ENCODE measurements around the gene CEBPE. TPM values are rescaled to one million over a fixed set of nuclear protein-coding genes. Genes with fewer than 3 reads are reported as not detected.

Gene CEBPE
- total RNA-seq, 1 donor from 2014 or later, result under 0.01 TPM

DNA sequence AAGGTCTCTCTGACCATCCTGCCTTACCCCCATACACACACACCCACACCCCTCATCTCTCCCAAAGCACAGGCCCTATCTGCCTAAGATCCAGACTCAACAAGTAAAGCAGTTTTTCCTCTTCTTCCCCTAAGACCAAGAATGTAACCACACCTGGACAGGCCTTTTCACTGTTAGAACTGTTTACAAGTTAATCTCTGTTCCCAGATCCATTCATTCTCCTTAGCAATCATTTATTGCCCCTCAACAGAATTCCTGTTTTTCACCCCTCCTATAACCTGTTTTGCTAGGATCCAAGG lies 12.4 kb downstream of the CEBPE start:
- H3K4me3 ChIP-seq (ENCODE audit: low read length in 3 of 3), result no peak overlapping the region
- H3K27ac ChIP-seq (ENCODE audit: low read depth, low read length), result no peak overlapping the region
- H3K9ac ChIP-seq (ENCODE audit: low read depth in 1 of 3, low read length in 3 of 3), result no peak overlapping the region
- H3K9me3 ChIP-seq (ENCODE audit: control insufficient read depth in 3 of 3, low read length in 3 of 3), result no peaks in the 10 kb centered on the region
- no peaks in the 10 kb centered on the region for H3K4me1 ChIP-seq (ENCODE audit: control insufficient read depth in 3 of 3, insufficient read depth in 3 of 3, low read length in 3 of 3)
- peaks cover 0 to 6% (median 3%) of the 10 kb centered on the region in 3 donors for H3K27me3 ChIP-seq (ENCODE audit: control insufficient read depth in 3 of 3, insufficient read depth in 3 of 3, low read length in 3 of 3)
- no peaks in the 10 kb centered on the region for H3K36me3 ChIP-seq (ENCODE audit: control insufficient read depth in 3 of 3, insufficient read depth in 3 of 3, low read length in 3 of 3)

DNA sequence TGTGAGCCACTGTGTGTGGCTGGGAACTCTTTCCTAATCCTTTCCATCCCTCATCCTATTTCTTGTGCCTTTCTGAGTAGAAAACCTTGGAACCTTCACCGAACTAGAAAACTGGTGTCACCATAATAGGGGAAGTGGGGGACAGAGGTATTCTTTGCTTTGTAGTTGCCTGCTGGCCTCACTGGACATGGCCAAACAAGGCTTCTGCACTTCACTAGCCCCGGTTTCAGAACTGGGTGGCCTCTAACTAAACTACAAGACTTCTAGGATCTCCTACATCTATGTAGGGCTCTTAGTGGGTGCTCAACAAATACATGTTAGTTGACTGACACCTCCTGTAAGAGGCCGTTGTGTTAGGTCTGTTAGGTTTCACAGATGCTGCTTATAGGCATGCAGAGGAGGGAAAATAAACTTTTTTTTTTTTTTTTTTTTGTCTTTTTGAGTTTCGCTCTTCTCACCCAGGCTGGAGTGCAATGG lies 13.7 kb downstream of the CEBPE start:
- no peaks in the 10 kb centered on the region for H3K9me3 ChIP-seq (ENCODE audit: control insufficient read depth in 3 of 3, low read length in 3 of 3)
- no peaks in the 10 kb centered on the region for H3K36me3 ChIP-seq (ENCODE audit: control insufficient read depth in 3 of 3, insufficient read depth in 3 of 3, low read length in 3 of 3)
- H3K27ac ChIP-seq (ENCODE audit: low read depth, low read length), result no peak overlapping the region
- no peaks in the 10 kb centered on the region for H3K4me1 ChIP-seq (ENCODE audit: control insufficient read depth in 3 of 3, insufficient read depth in 3 of 3, low read length in 3 of 3)
- H3K9ac ChIP-seq (ENCODE audit: low read depth in 1 of 3, low read length in 3 of 3), result no peak overlapping the region
- H3K4me3 ChIP-seq (ENCODE audit: low read length in 3 of 3), result no peak overlapping the region
- H3K27me3 ChIP-seq (ENCODE audit: control insufficient read depth in 3 of 3, insufficient read depth in 3 of 3, low read length in 3 of 3), result no peaks in the 10 kb centered on the region

DNA sequence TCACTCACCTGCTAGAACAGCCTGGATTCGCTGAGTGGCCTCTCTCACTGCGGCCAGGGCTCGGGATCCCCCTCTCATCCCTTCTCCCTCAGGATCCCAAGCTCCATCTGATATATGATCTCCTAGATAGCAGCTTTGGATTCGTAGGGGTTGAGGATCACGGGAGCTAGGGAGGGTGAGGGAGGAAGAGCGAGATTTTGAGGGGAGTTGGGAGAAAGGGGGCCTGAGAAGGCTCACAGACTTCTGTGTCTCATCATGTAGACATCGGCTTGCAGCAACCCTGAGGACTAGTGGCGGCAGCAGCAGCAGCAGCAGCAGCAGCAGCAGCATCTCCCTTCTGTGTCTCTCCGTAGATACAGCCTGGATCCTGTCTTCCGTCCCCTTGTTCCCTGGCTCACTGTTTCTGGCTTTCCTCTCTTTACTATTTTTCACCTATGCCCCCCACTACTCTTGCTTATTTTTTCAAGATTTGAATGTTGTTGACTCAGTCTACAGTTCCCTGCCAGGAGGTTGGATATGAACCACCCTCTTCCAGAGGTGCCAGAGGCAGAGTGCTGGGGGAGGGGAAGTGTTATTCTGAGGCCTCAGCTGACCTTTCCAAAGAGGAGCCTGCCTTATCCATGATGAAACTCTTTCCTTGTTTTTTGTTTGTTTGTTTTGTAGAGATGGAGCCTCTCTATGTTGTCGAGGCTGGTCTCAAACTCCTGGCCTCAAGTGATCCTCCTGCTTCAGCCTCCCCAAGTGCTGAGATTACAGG lies 14.3 kb downstream of the CEBPE start, which contains the start of gene CIROP:
Gene CIROP (minus strand): TSS at position 399 of the 757 bp plus-strand sequence. CDS start 69 bp downstream, at position 330.
- peak within 1 kb of the TSS in 1 of 3 donors; percentile 30 for H3K9ac ChIP-seq (ENCODE audit: low read depth in 1 of 3, low read length in 3 of 3)
- H3K9me3 ChIP-seq (ENCODE audit: control insufficient read depth in 3 of 3, low read length in 3 of 3), result no peaks in the 10 kb centered on the region
- H3K27me3 ChIP-seq (ENCODE audit: control insufficient read depth in 3 of 3, insufficient read depth in 3 of 3, low read length in 3 of 3), result no peaks in the 10 kb centered on the region
- H3K4me3 ChIP-seq (ENCODE audit: low read length in 3 of 3), result no peak within 1 kb of the TSS
- no peak within 1 kb of the TSS for H3K27ac ChIP-seq (ENCODE audit: low read depth, low read length)
- no peaks in the 10 kb centered on the region for H3K4me1 ChIP-seq (ENCODE audit: control insufficient read depth in 3 of 3, insufficient read depth in 3 of 3, low read length in 3 of 3)
- H3K36me3 ChIP-seq (ENCODE audit: control insufficient read depth in 3 of 3, insufficient read depth in 3 of 3, low read length in 3 of 3), result no peaks in the 10 kb centered on the region

DNA sequence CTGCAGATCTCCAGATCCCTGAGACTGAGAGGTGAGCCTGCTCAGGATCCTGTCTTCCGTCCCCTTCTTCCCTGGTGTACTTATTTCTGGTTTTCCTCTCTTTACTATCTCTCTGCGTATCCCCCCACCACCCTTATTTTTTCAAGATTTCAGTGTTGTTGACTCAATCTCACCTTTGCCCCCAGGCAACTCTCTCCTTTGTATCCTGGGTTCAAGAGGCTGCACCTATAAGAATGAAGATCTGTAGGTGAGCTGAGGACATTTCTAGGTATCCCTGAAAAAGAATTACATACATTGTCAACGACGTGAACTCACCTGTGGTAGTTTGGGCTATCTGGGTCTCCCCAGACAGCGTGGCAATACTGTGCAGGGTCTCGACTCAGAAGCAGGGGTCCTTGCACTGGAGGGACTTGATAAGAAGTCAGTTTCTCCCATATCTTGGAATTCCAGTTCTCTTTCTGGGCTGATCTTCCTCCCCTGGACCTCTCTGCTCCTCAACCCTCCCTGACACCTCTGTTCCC lies 14.9 kb downstream of the CEBPE start:
- H3K9ac ChIP-seq (ENCODE audit: low read depth in 1 of 3, low read length in 3 of 3), result peak overlapping the region in 1 of 3 donors; percentile 30
- no peaks in the 10 kb centered on the region for H3K4me1 ChIP-seq (ENCODE audit: control insufficient read depth in 3 of 3, insufficient read depth in 3 of 3, low read length in 3 of 3)
- no peaks in the 10 kb centered on the region for H3K9me3 ChIP-seq (ENCODE audit: control insufficient read depth in 3 of 3, low read length in 3 of 3)
- no peaks in the 10 kb centered on the region for H3K27me3 ChIP-seq (ENCODE audit: control insufficient read depth in 3 of 3, insufficient read depth in 3 of 3, low read length in 3 of 3)
- peaks cover 0 to 2% (median 0%) of the 10 kb centered on the region in 3 donors for H3K36me3 ChIP-seq (ENCODE audit: control insufficient read depth in 3 of 3, insufficient read depth in 3 of 3, low read length in 3 of 3)
- no peak overlapping the region for H3K4me3 ChIP-seq (ENCODE audit: low read length in 3 of 3)
- no peak overlapping the region for H3K27ac ChIP-seq (ENCODE audit: low read depth, low read length)

DNA sequence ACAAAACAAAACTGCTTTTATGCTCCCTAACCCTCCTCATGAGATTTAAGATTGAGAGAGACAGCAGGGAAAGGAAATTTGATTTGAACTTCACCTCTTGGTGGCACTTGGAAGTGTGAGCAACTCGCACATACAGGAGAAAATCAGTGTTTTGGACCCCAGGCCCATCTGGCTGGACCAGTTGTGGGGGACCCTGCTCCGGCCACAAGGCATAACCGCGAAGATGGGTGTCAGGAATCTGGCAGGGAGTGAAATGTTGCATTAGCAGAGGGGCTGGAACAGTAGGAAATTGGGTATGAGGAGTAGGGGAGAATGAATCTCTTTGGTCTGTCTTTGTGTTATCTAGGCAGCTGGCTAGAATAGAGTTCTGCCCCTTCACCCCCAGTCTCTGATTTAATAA lies 15.5 kb downstream of the CEBPE start:
- H3K36me3 ChIP-seq (ENCODE audit: control insufficient read depth in 3 of 3, insufficient read depth in 3 of 3, low read length in 3 of 3), result peaks cover 0 to 7% (median 3%) of the 10 kb centered on the region in 3 donors
- no peak overlapping the region for H3K9ac ChIP-seq (ENCODE audit: low read depth in 1 of 3, low read length in 3 of 3)
- H3K4me1 ChIP-seq (ENCODE audit: control insufficient read depth in 3 of 3, insufficient read depth in 3 of 3, low read length in 3 of 3), result no peaks in the 10 kb centered on the region
- no peaks in the 10 kb centered on the region for H3K9me3 ChIP-seq (ENCODE audit: control insufficient read depth in 3 of 3, low read length in 3 of 3)
- no peak overlapping the region for H3K27ac ChIP-seq (ENCODE audit: low read depth, low read length)
- H3K27me3 ChIP-seq (ENCODE audit: control insufficient read depth in 3 of 3, insufficient read depth in 3 of 3, low read length in 3 of 3), result no peaks in the 10 kb centered on the region
- no peak overlapping the region for H3K4me3 ChIP-seq (ENCODE audit: low read length in 3 of 3)

DNA sequence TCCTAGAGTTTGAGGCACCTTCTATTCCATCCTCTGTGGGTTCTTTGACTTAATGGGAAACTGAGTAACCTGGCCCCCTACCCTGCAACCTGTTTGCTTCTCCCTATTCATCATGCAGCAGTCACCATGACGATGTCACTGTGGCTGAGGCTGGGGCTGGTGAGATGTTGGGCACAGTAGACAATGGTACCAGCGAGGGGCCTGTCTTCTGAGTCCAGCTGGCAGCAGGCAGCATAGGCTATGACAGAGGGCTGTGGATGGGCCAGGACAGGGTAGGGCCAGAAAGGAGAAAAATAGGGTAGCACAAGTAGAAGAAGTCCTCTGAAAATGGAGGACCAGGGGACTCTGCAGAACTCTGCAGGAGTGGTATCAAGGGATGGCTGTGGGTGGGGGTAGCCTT lies 16.3 kb downstream of the CEBPE start:
- no peak overlapping the region for H3K27ac ChIP-seq (ENCODE audit: low read depth, low read length)
- H3K27me3 ChIP-seq (ENCODE audit: control insufficient read depth in 3 of 3, insufficient read depth in 3 of 3, low read length in 3 of 3), result no peaks in the 10 kb centered on the region
- no peaks in the 10 kb centered on the region for H3K9me3 ChIP-seq (ENCODE audit: control insufficient read depth in 3 of 3, low read length in 3 of 3)
- H3K4me1 ChIP-seq (ENCODE audit: control insufficient read depth in 3 of 3, insufficient read depth in 3 of 3, low read length in 3 of 3), result peaks cover 0 to 2% (median 0%) of the 10 kb centered on the region in 3 donors
- H3K36me3 ChIP-seq (ENCODE audit: control insufficient read depth in 3 of 3, insufficient read depth in 3 of 3, low read length in 3 of 3), result peaks cover 0 to 13% (median 11%) of the 10 kb centered on the region in 3 donors
- no peak overlapping the region for H3K4me3 ChIP-seq (ENCODE audit: low read length in 3 of 3)
- no peak overlapping the region for H3K9ac ChIP-seq (ENCODE audit: low read depth in 1 of 3, low read length in 3 of 3)

DNA sequence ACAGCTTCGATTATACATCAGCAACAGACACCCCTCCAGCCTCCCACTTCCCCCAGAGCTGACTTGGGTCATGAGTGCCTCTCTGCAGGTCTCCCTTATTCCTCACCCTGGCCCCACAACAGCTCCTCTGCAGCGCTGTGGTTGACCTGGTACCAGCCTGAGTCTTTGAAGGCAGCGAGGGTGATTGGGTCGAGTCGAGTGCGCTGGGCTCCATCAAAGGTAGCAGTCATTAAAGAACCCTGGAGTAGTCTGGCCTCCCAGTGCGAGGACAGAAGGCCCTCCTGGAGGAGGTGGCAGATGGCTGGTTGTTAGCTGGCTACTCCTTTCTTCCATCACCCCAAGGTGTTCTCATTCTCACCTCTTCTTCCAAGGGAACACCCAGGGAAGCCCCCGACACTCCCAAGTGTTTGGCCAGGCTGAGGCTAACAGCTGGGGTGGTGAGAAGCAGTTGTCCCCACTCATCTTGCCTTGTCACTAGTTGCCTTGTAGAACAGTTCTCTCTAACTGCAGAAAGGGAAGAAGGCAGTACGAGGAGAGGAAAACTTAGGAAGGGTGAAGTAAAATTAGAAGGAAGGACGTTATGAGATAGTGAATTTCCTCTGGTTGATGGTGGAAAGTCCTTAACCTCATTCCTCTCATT lies 16.9 kb downstream of the CEBPE start:
- peaks cover 0 to 19% (median 15%) of the 10 kb centered on the region in 3 donors for H3K36me3 ChIP-seq (ENCODE audit: control insufficient read depth in 3 of 3, insufficient read depth in 3 of 3, low read length in 3 of 3)
- H3K9me3 ChIP-seq (ENCODE audit: control insufficient read depth in 3 of 3, low read length in 3 of 3), result no peaks in the 10 kb centered on the region
- no peak overlapping the region for H3K4me3 ChIP-seq (ENCODE audit: low read length in 3 of 3)
- H3K27ac ChIP-seq (ENCODE audit: low read depth, low read length), result no peak overlapping the region
- H3K9ac ChIP-seq (ENCODE audit: low read depth in 1 of 3, low read length in 3 of 3), result peak overlapping the region in 1 of 3 donors; percentile 4
- H3K4me1 ChIP-seq (ENCODE audit: control insufficient read depth in 3 of 3, insufficient read depth in 3 of 3, low read length in 3 of 3), result peaks cover under 1 to 6% (median 3%) of the 10 kb centered on the region in 3 donors
- H3K27me3 ChIP-seq (ENCODE audit: control insufficient read depth in 3 of 3, insufficient read depth in 3 of 3, low read length in 3 of 3), result no peaks in the 10 kb centered on the region

DNA sequence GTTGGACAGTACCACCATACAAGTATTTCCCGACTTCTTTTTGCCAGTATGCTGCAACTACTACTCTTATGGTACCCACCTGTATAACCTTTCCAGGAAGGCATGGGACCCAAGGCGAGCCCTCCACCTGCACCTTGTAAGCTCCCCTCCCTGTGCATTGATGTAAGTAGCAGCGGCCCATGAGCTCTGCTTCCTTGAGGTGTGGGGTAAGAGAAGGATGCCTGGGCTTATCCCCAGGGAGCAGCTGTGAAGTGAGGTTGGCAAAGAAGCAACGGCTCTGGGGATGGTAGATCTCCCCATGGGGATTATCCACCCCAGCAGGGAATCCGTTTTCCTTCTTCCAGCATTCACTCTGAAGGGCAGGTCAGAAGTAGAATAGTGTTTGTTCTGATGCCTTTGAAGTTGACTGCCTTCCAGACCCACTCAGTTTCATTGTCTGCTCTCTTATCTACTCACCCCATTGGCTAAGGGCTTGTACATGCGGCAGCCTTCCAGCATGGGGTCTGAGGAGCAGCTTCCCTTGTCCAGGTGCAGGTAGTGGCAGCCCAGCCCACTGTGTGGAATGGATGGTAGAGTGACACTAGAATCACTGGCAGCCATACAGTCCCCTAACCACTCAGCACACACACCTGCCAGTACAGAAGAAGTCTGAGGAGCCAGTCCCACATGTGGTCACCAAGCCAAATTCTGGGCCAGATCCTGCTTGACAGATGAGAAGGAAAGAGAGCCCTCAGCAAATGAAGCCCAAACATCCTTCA lies 17.7 kb downstream of the CEBPE start:
- Histone ChIP-seq H3K9me3 (ENCODE audit: control insufficient read depth in 3 of 3, low read length in 3 of 3) (no peaks in the 10 kb centered on the region), H3K27me3 (ENCODE audit: control insufficient read depth in 3 of 3, insufficient read depth in 3 of 3, low read length in 3 of 3) (no peaks in the 10 kb centered on the region), H3K4me1 (ENCODE audit: control insufficient read depth in 3 of 3, insufficient read depth in 3 of 3, low read length in 3 of 3) (peaks cover 7 to 11% (median 10%) of the 10 kb centered on the region in 3 donors), H3K27ac (ENCODE audit: low read depth, low read length) (no peak overlapping the region), H3K36me3 (ENCODE audit: control insufficient read depth in 3 of 3, insufficient read depth in 3 of 3, low read length in 3 of 3) (peaks cover 0 to 19% (median 15%) of the 10 kb centered on the region in 3 donors), H3K9ac (ENCODE audit: low read depth in 1 of 3, low read length in 3 of 3) (no peak overlapping the region), H3K4me3 (ENCODE audit: low read length in 3 of 3) (no peak overlapping the region)

DNA sequence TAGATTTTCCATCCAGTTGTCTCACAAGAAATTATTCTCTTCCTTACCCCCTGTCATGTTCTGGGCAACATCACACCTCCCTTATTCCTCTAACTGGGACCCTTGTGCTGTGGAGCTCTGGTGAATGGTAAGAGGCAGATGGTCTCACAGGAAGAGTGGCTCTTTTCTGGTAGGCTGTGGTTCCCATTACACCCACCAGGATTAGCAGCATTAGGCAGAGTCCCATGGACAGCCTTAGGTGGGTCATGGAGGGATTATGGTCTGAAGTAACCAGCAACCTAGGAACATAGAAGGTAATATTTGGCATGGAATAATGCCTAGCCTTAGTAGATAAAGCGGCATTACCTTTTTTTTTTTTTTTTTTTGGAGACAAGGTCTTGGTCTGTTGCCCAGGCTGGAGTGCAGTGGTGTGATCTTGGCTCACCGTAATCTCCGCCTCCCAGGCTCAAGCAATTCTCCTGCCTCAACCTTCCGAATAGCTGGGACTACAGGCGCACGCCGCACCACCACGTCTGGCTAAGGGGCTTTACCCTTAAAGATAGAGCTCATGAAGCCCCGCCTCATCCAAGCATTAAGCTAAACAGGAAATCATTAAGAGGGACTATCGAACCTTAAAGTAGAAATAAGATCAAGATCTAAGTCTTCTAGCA lies 19.7 kb downstream of the CEBPE start:
- H3K4me1 ChIP-seq (ENCODE audit: control insufficient read depth in 3 of 3, insufficient read depth in 3 of 3, low read length in 3 of 3), result peaks cover 7 to 15% (median 11%) of the 10 kb centered on the region in 3 donors
- no peaks in the 10 kb centered on the region for H3K27me3 ChIP-seq (ENCODE audit: control insufficient read depth in 3 of 3, insufficient read depth in 3 of 3, low read length in 3 of 3)
- no peak overlapping the region for H3K4me3 ChIP-seq (ENCODE audit: low read length in 3 of 3)
- H3K9ac ChIP-seq (ENCODE audit: low read depth in 1 of 3, low read length in 3 of 3), result no peak overlapping the region
- H3K36me3 ChIP-seq (ENCODE audit: control insufficient read depth in 3 of 3, insufficient read depth in 3 of 3, low read length in 3 of 3), result peaks cover 0 to 19% (median 15%) of the 10 kb centered on the region in 3 donors
- H3K27ac ChIP-seq (ENCODE audit: low read depth, low read length), result no peak overlapping the region
- H3K9me3 ChIP-seq (ENCODE audit: control insufficient read depth in 3 of 3, low read length in 3 of 3), result no peaks in the 10 kb centered on the region
